Lower lobe of right lung (tissue), 2 donors: ENCODE measurements around the gene DMD. TPM values are rescaled to one million over a fixed set of nuclear protein-coding genes. Genes with fewer than 3 reads are reported as not detected.
"Not testable (repeated sequence)": the region's sequence is repeated elsewhere in the genome, so short reads cannot be mapped to it uniquely, and the experiment has no call there.

Experiments
- ATAC-seq, 2 donors: fragments of 200-7000 bp; cut with Tn5 transposase; one replicate each; pipeline ENCODE4 v1.9.1; 2020 to 2022; ENCODE audit warnings: mild to moderate bottlenecking in 2 of 2, moderate library complexity in 2 of 2
- DNase-seq: peaks from one replicate; pipeline ENCODE4 v3.0.0-alpha.2; 2020
- H3K27ac ChIP-seq: fragments of 200-600 bp; one replicate; pipeline ENCODE4 v1.8.0; 2022
- H3K27me3 ChIP-seq: fragments of 200-600 bp; one replicate; pipeline ENCODE4 v1.8.0; 2022; ENCODE audit warnings: low read depth
- H3K36me3 ChIP-seq: fragments of 200-600 bp; one replicate; pipeline ENCODE4 v1.8.0; 2022; ENCODE audit warnings: mild to moderate bottlenecking
- H3K4me1 ChIP-seq: fragments of 200-600 bp; one replicate; pipeline ENCODE4 v1.8.0; 2022
- H3K4me3 ChIP-seq: fragments of 200-600 bp; one replicate; pipeline ENCODE4 v1.8.0; 2022; ENCODE audit warnings: mild to moderate bottlenecking
- H3K9me3 ChIP-seq: fragments of 200-600 bp; one replicate; pipeline ENCODE4 v1.8.0; 2022
- CTCF ChIP-seq: fragments of 200-600 bp; IDR thresholded peaks from one replicate; pipeline ENCODE4 v1.8.0; 2022; ENCODE audit warnings: antibody characterized with exemption, mild to moderate bottlenecking
- intact Hi-C: fragments of 100-400 bp; cut with DNase I; formaldehyde crosslinking; loops from one replicate; pipeline ENCODE4 v1.11.0; 2022
- total RNA-seq: library from RNA; stranded (reverse); fragmentation: NEBNext Ultra II Directional; extraction: Animal tissue kit (Norgen Biotek cat#: 25700); gene quantifications from one replicate; pipeline ENCODE4 v1.2.1, GENCODE V29; 2021
- donor health status: DM: no; HTN: yes; CAD: no; lungs with severe emphysema.

The DMD gene
- total RNA-seq, 1 donor from 2014 or later, result 29.4 TPM

- Histone ChIP-seq H3K36me3 (no peaks in the 10 kb centered on the region), H3K9me3 (no peaks in the 10 kb centered on the region), H3K4me1 (no peaks in the 10 kb centered on the region), H3K27ac (no peak overlapping the region), H3K4me3 (no peak overlapping the region), H3K27me3 (no peaks in the 10 kb centered on the region)
- DNase-seq (no peak), ATAC-seq (no peak)
- TF ChIP-seq CTCF, result no peak
- intact Hi-C loops, result no loop called here
These were observed 129.0 kb downstream of the DMD start for GRCh38 chrX:33082371-33082770.

GRCh38 chrX:33078273-33078672 is 133.1 kb downstream of the DMD start:
- TF ChIP-seq CTCF, result no peak
- Histone ChIP-seq H3K9me3 (no peaks in the 10 kb centered on the region), H3K27ac (no peak overlapping the region)

GRCh38 chrX:33073660-33074059 is 137.7 kb downstream of the DMD start:
- ATAC-seq, DNase-seq, H3K4me3 ChIP-seq, H3K27me3 ChIP-seq, H3K4me1 ChIP-seq, H3K27ac ChIP-seq, intact Hi-C loops, H3K9me3 ChIP-seq, H3K36me3 ChIP-seq: not testable (repeated sequence)

More at GRCh38 chrX:33078273-33078672, 133.1 kb downstream of the DMD start:
- intact Hi-C loops, result no loop called here
- H3K27me3 ChIP-seq, result no peaks in the 10 kb centered on the region
- no peaks in the 10 kb centered on the region for H3K4me1 ChIP-seq
- no peak overlapping the region for H3K4me3 ChIP-seq
- DNase-seq, result no peak
- ATAC-seq, result no peak
- H3K36me3 ChIP-seq, result no peaks in the 10 kb centered on the region

GRCh38 chrX:33065415-33065814 is 145.9 kb downstream of the DMD start:
- DNase-seq (no peak), ATAC-seq (no peak)

GRCh38 chrX:33062041-33062440 is 149.3 kb downstream of the DMD start:
- no peak overlapping the region for H3K27ac ChIP-seq
- intact Hi-C loops, result no loop called here
- H3K36me3 ChIP-seq, result no peaks in the 10 kb centered on the region
- no peak for TF ChIP-seq CTCF
- no peak for ATAC-seq
- no peaks in the 10 kb centered on the region for H3K9me3 ChIP-seq
- no peaks in the 10 kb centered on the region for H3K27me3 ChIP-seq
- no peak for DNase-seq
- no peaks in the 10 kb centered on the region for H3K4me1 ChIP-seq
- H3K4me3 ChIP-seq, result no peak overlapping the region

More at GRCh38 chrX:33065415-33065814, 145.9 kb downstream of the DMD start:
- Histone ChIP-seq H3K36me3 (no peaks in the 10 kb centered on the region), H3K4me1 (no peaks in the 10 kb centered on the region), H3K27me3 (no peaks in the 10 kb centered on the region), H3K4me3 (no peak overlapping the region), H3K27ac (no peak overlapping the region), H3K9me3 (no peaks in the 10 kb centered on the region)
- intact Hi-C loops, result no loop called here
- TF ChIP-seq CTCF, result no peak

- Histone ChIP-seq H3K9me3 (no peaks in the 10 kb centered on the region), H3K4me1 (no peaks in the 10 kb centered on the region), H3K27me3 (no peaks in the 10 kb centered on the region), H3K4me3 (no peak overlapping the region), H3K36me3 (no peaks in the 10 kb centered on the region), H3K27ac (no peak overlapping the region)
- DNase-seq (no peak), ATAC-seq (no peak)
- intact Hi-C loops, result no loop called here
- no peak for TF ChIP-seq CTCF
These were observed 158.3 kb downstream of the DMD start for GRCh38 chrX:33053001-33053400.
